Large intestine (tissue), 3 donors: ENCODE measurements around the gene NAGA. TPM values are rescaled to one million over a fixed set of nuclear protein-coding genes. Genes with fewer than 3 reads are reported as not detected.
"Not testable (repeated sequence)": the region's sequence is repeated elsewhere in the genome, so short reads cannot be mapped to it uniquely, and the experiment has no call there.

Experiments
- DNase-seq, 2 donors: peaks; one replicate each; pipeline versions ENCODE4 v3.0.0 to v3.0.0-alpha.2; 2013
- H3K27ac ChIP-seq: one replicate; pipeline ENCODE4 v1.5.1; 2013; ENCODE audit warnings: low read length
- H3K27me3 ChIP-seq: 2 replicates; pipeline ENCODE4 v1.6.1; 2013; ENCODE audit warnings: low read length; ENCODE audit not compliant: control insufficient read depth, insufficient read depth
- H3K36me3 ChIP-seq: 2 replicates; pipeline ENCODE4 v1.6.1; 2013; ENCODE audit warnings: low read length; ENCODE audit not compliant: control insufficient read depth, insufficient read depth
- H3K4me1 ChIP-seq: one replicate; pipeline ENCODE4 v1.6.1; 2013; ENCODE audit warnings: low read length; ENCODE audit not compliant: control insufficient read depth, insufficient read depth
- H3K4me3 ChIP-seq: one replicate; pipeline ENCODE4 v1.5.1; 2013; ENCODE audit warnings: low read length
- H3K9me3 ChIP-seq: one replicate; pipeline ENCODE4 v1.6.1; 2013; ENCODE audit warnings: mild to moderate bottlenecking, low read depth, low read length, moderate library complexity; ENCODE audit not compliant: control insufficient read depth
- WGBS: methylation state at CpG from one replicate; pipeline ENCODE4 v1.1.5; 2013; ENCODE audit warnings: low lambda C conversion rate; ENCODE audit not compliant: insufficient coverage; 5-methylcytosine and 5-hydroxymethylcytosine counted together
- polyA plus RNA-seq: library from polyadenylated mRNA; unstranded; fragments of 120-200 nt; gene quantifications from one replicate; pipeline ENCODE4 v1.2.1, GENCODE V29; 2013

Gene NAGA
- polyA plus RNA-seq, 1 donor = 26.9 TPM

GRCh38 chr22:42076764-42077485 lies 6.3 kb upstream of the NAGA start:
- Histone ChIP-seq H3K4me3 (no peak overlapping the region), H3K27ac (no peak overlapping the region), H3K27me3 (no peaks in the 10 kb centered on the region), H3K9me3 (no peaks in the 10 kb centered on the region), H3K36me3 (peaks cover 22% of the 10 kb centered on the region), H3K4me1 (peaks cover 35% of the 10 kb centered on the region)
- no peak for DNase-seq
- no CpG with 5 or more reads among the region's 20 CpGs for WGBS

DNA sequence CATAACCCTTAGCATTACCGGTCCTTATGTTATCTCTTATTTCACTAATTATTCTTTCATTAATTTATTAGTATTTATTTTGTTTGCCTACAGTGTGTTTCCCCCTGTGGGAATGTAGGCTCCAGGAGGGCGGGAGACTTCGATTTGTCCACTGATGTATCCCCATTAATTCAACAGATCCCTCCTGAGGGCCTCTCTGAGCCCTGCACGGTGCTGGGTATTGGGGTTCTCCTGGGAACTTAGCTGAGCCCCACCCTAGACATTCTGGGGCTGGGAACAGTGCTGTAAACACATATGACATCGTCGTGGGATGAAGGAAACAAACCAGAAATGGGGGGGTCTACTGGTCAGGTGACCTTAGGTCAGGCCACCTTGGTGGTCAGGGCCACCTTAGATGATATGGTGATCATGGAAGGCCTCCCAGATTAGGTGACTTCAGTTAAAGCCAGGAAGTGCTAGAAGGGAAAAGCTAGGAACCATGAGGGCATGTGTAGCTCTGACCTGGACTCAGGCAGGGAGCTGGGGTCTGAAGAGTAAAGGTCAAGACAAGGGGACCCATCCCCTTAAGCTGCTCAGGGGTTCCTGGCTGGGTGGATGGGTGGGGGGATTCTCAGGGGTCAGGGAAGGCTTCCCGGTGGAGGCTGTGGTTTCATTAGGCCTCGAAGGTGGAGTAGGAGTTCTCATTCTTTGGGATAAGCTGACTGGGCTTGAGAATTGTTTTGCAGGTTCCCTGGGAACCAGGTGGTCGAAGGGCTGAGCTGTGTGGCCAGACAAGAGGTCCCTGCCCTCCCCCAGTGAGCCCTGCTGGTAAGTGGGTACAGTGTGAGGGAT lies 4.4 kb upstream of the NAGA start:
- no CpG with 5 or more reads among the region's 9 CpGs for WGBS
- Histone ChIP-seq H3K36me3 (peaks cover 20% of the 10 kb centered on the region), H3K27me3 (no peaks in the 10 kb centered on the region), H3K9me3 (no peaks in the 10 kb centered on the region), H3K4me3 (peak overlapping the region; percentile 66), H3K4me1 (peaks cover 45% of the 10 kb centered on the region), H3K27ac (peak overlapping the region; percentile 45)
- no peak for DNase-seq

DNA sequence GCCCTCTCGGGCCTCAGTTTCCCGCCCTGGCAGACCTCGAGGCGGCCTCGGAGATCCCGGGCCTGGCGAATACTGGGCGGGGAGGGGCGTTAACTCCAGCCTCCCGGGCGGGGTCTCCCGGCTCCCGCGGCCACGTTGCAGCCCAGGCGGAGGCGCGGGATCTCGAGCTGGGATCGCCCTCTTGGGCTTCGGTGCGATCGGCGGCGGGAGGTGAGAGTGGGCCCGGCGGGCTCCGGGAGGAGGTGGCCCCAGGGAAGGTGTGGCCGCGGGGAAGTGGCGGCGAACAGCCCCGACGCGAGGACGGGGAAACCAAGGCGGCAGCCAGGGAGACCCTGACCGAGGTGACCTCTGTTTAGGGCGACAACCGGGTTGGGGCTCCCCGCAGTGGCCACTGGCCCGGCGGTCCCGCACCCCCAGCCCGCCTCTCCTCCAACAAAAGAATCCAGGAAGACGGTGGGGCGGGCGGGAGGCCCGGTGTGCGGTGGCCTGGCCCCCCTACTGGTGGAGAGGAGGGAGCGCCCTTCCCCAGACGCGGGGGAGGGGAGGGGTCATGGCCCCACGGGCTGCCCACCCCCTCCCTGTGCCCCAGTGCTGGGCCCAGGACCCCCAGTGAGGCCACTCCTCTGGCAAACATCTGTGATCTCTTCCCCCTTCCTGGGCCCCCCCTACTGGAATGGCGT lies 3.7 kb upstream of the NAGA start, which contains the start of gene PHETA2:
PHETA2 (plus strand) TSS at position 117 of the 680 bp plus-strand sequence. CDS start 3,046 bp downstream, outside the sequence.
- peak in 1 of 2 donors; percentile 69 for DNase-seq
- H3K4me1 ChIP-seq = peaks cover 50% of the 10 kb centered on the region
- no peaks in the 10 kb centered on the region for H3K27me3 ChIP-seq
- no peaks in the 10 kb centered on the region for H3K9me3 ChIP-seq
- H3K27ac ChIP-seq = peak within 1 kb of the TSS; percentile 45
- peak within 1 kb of the TSS; percentile 66 for H3K4me3 ChIP-seq
- H3K36me3 ChIP-seq = peaks cover 20% of the 10 kb centered on the region
- no CpG with 5 or more reads among the region's 55 CpGs for WGBS

- Histone ChIP-seq H3K36me3 (peaks cover 20% of the 10 kb centered on the region), H3K27ac (no peak overlapping the region), H3K27me3 (no peaks in the 10 kb centered on the region), H3K9me3 (no peaks in the 10 kb centered on the region), H3K4me3 (peak overlapping the region; percentile 66), H3K4me1 (peaks cover 44% of the 10 kb centered on the region)
- no CpG with 5 or more reads among the region's 14 CpGs for WGBS
- DNase-seq = no peak
These were observed 3.0 kb upstream of the NAGA start for GRCh38 chr22:42073621-42074041.

DNA sequence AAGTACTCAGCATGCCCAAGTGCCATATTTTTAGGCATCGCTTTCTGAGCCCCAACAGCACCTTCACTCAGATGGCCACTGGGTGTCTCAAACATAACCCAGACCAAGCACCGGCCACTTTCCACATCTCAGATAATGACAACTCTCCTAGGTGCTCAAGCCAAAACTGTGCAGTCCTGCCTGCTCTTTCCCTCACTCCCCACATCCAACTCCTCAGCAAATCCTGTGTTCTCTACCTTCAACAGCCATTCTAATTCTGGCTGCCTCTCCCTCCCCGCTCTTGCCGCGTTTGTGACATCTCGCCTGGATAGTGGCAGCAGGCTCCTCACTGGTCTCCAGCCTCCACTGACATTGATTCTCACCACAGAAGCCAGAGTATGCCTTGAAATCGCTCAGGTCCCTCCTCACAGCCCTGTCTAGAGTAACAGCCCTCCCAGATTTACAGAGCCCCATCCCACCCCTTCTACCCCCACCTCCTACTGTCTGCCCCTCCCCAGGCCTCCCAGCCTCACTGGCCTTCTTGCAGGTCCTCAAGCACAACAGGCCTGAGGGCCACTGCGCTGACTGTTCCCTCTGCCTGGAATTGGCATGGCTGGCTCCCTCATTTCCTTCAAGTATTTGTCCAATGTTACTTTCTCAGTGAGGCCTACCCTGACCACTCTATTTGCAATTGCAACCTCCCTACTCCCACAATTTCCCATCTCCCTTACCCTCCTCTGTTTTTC lies 2.2 kb upstream of the NAGA start:
- H3K27ac ChIP-seq = no peak overlapping the region
- no CpG with 5 or more reads among the region's 8 CpGs for WGBS
- H3K4me1 ChIP-seq = peaks cover 36% of the 10 kb centered on the region
- no peak for DNase-seq
- no peaks in the 10 kb centered on the region for H3K9me3 ChIP-seq
- no peak overlapping the region for H3K4me3 ChIP-seq
- H3K27me3 ChIP-seq = no peaks in the 10 kb centered on the region
- H3K36me3 ChIP-seq = peaks cover 25% of the 10 kb centered on the region

DNA sequence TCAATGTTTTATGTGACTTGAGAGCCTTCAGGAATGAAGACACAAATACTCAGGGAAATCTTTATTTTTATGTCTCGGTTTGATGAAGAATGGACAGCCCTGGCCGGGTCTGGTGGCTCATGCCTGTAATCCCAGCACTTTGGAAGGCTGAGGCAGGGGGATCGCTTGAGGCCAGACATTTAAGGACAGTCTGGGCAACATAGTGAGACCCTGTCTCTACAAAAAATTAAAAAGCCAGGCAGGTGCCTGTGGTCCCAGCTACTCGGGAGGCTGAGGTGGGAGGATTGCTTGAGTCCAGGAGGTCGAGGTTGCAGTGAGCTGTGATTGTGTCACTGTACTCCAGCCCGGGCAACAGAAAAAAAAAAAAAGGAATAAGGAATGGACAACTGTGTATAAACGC lies 896 bp upstream of the NAGA start:
- peak overlapping the region; percentile 71 for H3K4me3 ChIP-seq
- not testable (repeated sequence) for H3K27me3 ChIP-seq, DNase-seq, H3K9me3 ChIP-seq
- H3K36me3 ChIP-seq = peaks cover 25% of the 10 kb centered on the region
- no CpG with 5 or more reads among the region's 7 CpGs for WGBS
- H3K27ac ChIP-seq = peak overlapping the region; percentile 80
- H3K4me1 ChIP-seq = peaks cover 34% of the 10 kb centered on the region

- peaks cover 33% of the 10 kb centered on the region for H3K4me1 ChIP-seq
- DNase-seq = no peak
- peak overlapping the region; percentile 71 for H3K4me3 ChIP-seq
- H3K27me3 ChIP-seq = no peaks in the 10 kb centered on the region
- peak overlapping the region; percentile 80 for H3K27ac ChIP-seq
- H3K9me3 ChIP-seq = no peaks in the 10 kb centered on the region
- 90% methylated on average over 2 of the region's 19 CpGs for WGBS
- H3K36me3 ChIP-seq = peaks cover 29% of the 10 kb centered on the region
These were observed 653 bp downstream of the NAGA start for GRCh38 chr22:42069801-42070516.

DNA sequence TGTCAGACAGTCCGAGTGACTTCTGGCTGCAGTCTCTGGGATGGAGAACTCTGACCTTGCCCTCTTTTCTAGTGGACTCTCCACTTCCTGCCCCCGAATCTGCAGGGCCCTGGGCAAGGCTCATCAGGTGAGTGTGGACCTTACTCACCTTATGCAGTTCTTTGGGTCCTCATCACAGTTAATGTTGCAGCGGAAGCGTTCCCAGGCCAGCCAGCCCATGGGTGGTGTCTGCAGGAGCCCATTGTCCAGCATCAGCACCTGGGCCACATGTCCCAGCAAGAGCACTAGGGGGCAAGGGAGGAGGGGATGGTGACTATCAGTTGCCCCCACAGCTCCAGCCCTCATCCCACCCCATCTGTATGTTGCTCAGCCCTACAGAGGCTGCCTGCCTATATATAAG lies 2.3 kb downstream of the NAGA start:
- no CpG with 5 or more reads among the region's 4 CpGs for WGBS
- Histone ChIP-seq H3K4me1 (peaks cover 23% of the 10 kb centered on the region), H3K27ac (no peak overlapping the region), H3K4me3 (no peak overlapping the region), H3K27me3 (no peaks in the 10 kb centered on the region), H3K36me3 (peaks cover 29% of the 10 kb centered on the region), H3K9me3 (no peaks in the 10 kb centered on the region)
- no peak for DNase-seq

GRCh38 chr22:42067671-42068251 lies 2.9 kb downstream of the NAGA start:
- no peak for DNase-seq
- no CpG with 5 or more reads among the region's 14 CpGs for WGBS
- Histone ChIP-seq H3K9me3 (no peaks in the 10 kb centered on the region), H3K27ac (no peak overlapping the region), H3K4me1 (peaks cover 23% of the 10 kb centered on the region), H3K27me3 (no peaks in the 10 kb centered on the region), H3K4me3 (no peak overlapping the region), H3K36me3 (peaks cover 34% of the 10 kb centered on the region)
